Heart left ventricle (tissue), 13 donors: ENCODE measurements around the gene PRC1.

Experiments used
- POLR2A ChIP-seq, 2 donors: fragments of 450-650 bp; IDR thresholded peaks; one replicate each; pipeline ENCODE4 v1.6.1; 2017; ENCODE audit warnings: antibody characterized with exemption in 2 of 2, mild to moderate bottlenecking in 2 of 2, moderate library complexity in 2 of 2
- TF ChIP-seq, protein P1 (sequence below), 12 donors: fragments of 200-600 bp; sonication (generic) in 4 of 12; IDR thresholded peaks; one replicate each; pipeline versions ENCODE4 v1.5.0 to v1.8.0; 2018 to 2022; ENCODE audit warnings: antibody characterized with exemption in 12 of 12, mild to moderate bottlenecking in 5 of 12
- donor health status: ischemic (EF 13 %, LVEDD 7.1; RV severe dilation, severe dysfunction).
- donor health status: DM: no; HTN: yes; CAD: no.
- donor health status: DM: no; HTN: no; CAD: no.
- donor health status: ischemic (EF 25% LVEDD 6.9; RV normal size, moderate dysfunction).
- donor health status: ischemic (EF 25% LVEDD 5.7; RV mildly dilated, moderate dysfunction).
- donor health status: ischemic (EF 35%, LVEDD 5.7; RV mildly dilated, moderate dysfunction).
- donor health status: nonischemic (EF 11% LVEDD 7.7; RV severe dilation, severe dysfunction).
- donor health status: DM: yes; HTN: yes; CAD: no.
- donor health status: PGD.
- donor health status: ischemic (EF 29% LVEDD 5.4; RV normal size, mild dysfunction).
- donor health status: nonischemic (EF 23%, LVEDD 6.1; RV moderate dilation, normal function).

DNA sequence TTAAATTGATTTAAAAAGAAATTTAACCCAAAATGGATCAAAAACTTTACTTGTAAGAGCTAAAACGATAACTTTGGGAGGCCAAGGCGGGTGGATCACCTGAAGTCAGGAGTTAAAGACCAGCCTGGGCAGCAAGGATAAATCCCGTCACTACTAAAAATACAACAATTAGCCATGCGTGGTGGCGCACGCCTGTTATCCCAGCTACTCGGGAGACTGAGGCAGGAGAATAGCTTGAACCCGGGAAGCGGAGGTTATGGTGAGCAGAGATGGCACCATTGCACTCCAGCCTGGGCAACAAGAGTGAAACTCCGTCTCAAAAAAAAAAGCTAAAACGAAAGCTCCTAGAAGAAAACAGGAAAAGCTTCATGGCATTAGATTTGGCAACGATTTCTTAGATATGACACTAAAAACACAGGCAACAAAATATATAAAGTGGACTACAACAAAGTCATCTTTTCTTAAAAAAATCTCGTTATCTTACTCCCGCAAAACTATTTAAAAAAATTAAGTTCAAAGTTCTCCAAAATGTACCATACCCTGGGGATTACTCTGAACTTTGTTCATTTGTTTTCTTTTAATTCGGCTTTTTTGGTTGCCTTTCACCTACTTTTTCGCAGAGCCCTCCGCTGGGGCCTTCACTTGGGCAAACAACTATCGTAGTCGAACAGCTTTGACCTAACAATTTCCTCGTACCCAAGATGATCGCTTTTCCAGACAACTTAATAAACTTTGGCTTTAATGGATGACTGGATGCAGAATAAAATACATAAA lies 64.9 kb downstream of the PRC1 start:
- TF ChIP-seq, protein P1, sequence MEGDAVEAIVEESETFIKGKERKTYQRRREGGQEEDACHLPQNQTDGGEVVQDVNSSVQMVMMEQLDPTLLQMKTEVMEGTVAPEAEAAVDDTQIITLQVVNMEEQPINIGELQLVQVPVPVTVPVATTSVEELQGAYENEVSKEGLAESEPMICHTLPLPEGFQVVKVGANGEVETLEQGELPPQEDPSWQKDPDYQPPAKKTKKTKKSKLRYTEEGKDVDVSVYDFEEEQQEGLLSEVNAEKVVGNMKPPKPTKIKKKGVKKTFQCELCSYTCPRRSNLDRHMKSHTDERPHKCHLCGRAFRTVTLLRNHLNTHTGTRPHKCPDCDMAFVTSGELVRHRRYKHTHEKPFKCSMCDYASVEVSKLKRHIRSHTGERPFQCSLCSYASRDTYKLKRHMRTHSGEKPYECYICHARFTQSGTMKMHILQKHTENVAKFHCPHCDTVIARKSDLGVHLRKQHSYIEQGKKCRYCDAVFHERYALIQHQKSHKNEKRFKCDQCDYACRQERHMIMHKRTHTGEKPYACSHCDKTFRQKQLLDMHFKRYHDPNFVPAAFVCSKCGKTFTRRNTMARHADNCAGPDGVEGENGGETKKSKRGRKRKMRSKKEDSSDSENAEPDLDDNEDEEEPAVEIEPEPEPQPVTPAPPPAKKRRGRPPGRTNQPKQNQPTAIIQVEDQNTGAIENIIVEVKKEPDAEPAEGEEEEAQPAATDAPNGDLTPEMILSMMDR (IDR thresholded peaks at IDR 0.05) = no peak
- no peak for TF ChIP-seq POLR2A (IDR thresholded peaks at IDR 0.05)
